HepG2 (cell line): ENCODE measurements around the gene CST3. TPM values are rescaled to one million over a fixed set of nuclear protein-coding genes. Genes with fewer than 3 reads are reported as not detected.
A peak's percentile ranks its signal among the peaks of the same experiment; 100 is the strongest.

Source experiments
- ARNTL ChIP-seq: sonication (generic); formaldehyde crosslinking; IDR thresholded peaks from 2 replicates; pipeline ENCODE4 v1.4.0; 2020; ENCODE audit warnings: mild to moderate bottlenecking, missing genetic modification reagents
- CEBPB ChIP-seq: IDR thresholded peaks from 2 replicates; pipeline ENCODE4 v1.6.1; 2011; ENCODE audit warnings: low read depth, low read length, improper control_type of control experiment, borderline replicate concordance
- FLYWCH1 ChIP-seq: sonication (generic); formaldehyde crosslinking; IDR thresholded peaks from 2 replicates; pipeline ENCODE4 v1.8.1; 2023; ENCODE audit warnings: mild to moderate bottlenecking, missing genetic modification reagents
- HDAC2 ChIP-seq: sonication (generic); formaldehyde crosslinking; IDR thresholded peaks from 2 replicates; pipeline ENCODE4 v1.4.0; 2020; ENCODE audit warnings: missing genetic modification reagents
- HNRNPL ChIP-seq: fragments of 200-400 bp; formaldehyde crosslinking; IDR thresholded peaks from 2 replicates; pipeline ENCODE4 v1.6.1; 2017; ENCODE audit warnings: mild to moderate bottlenecking, low read depth, low read length
- MTF1 ChIP-seq: sonication (generic); formaldehyde crosslinking; IDR thresholded peaks from 2 replicates; pipeline ENCODE4 v1.5.0; 2020; ENCODE audit warnings: missing genetic modification reagents
- MXI1 ChIP-seq: IDR thresholded peaks from 3 replicates; pipeline ENCODE4 v1.6.1; 2012; ENCODE audit warnings: low read depth, low read length, inconsistent platforms, borderline replicate concordance
- POLR2A ChIP-seq, 2 experiments: IDR thresholded peaks; 2 replicates each; pipeline ENCODE4 v1.6.1; 2011; ENCODE audit warnings: low read depth in 2 of 2, low read length in 2 of 2, mild to moderate bottlenecking in 1 of 2, moderate library complexity in 1 of 2; ENCODE audit not compliant: insufficient read depth in 1 of 2
- SAP130 ChIP-seq: IDR thresholded peaks from 2 replicates; pipeline ENCODE4 v1.6.1; 2016; ENCODE audit warnings: low read depth
- SOX5 ChIP-seq: IDR thresholded peaks from 2 replicates; pipeline ENCODE4 v1.6.1; 2016; ENCODE audit warnings: borderline replicate concordance
- XRCC5 ChIP-seq: fragments of 200-400 bp; formaldehyde crosslinking; optimal IDR thresholded peaks from 2 replicates; pipeline ENCODE3; 2017; ENCODE audit warnings: mild to moderate bottlenecking, low read length
- ZFAT ChIP-seq: sonication (generic); formaldehyde crosslinking; conservative IDR thresholded peaks from 2 replicates; pipeline ENCODE4 v1.8.1; 2023; ENCODE audit warnings: missing genetic modification reagents, inconsistent platforms
- ZFY ChIP-seq: sonication (generic); formaldehyde crosslinking; IDR thresholded peaks from 2 replicates; pipeline ENCODE4 v1.4.0; 2020; ENCODE audit warnings: missing genetic modification reagents
- ZNF660 ChIP-seq: sonication (generic); formaldehyde crosslinking; IDR thresholded peaks from 2 replicates; pipeline ENCODE4 v1.5.1; 2020; ENCODE audit warnings: mild to moderate bottlenecking, low read depth, missing genetic modification reagents, borderline replicate concordance
- polyA plus RNA-seq, 8 experiments: library from polyadenylated mRNA; depleted of rRNA in 3 of 8; stranded (reverse) in 7 of 8; unstranded in 1 of 8; fragments of >200 nt; fragmentation: Illumina TruSeq in 4 of 8; extraction: Trizol in 4 of 8; gene quantifications; 2 replicates each; pipeline versions ENCODE4 v1.2.1 to v1.2.3, GENCODE V29; 2011 to 2016; ENCODE audit warnings: low read depth in 4 of 8, missing spikeins in 1 of 8, mixed read lengths in 1 of 8; ENCODE audit not compliant: insufficient read depth in 1 of 8
- total RNA-seq, 5 experiments: library from RNA; depleted of rRNA; stranded (reverse); fragments of >200 nt; fragmentation: Illumina TruSeq; extraction: Trizol; gene quantifications; 2 replicates each; pipeline ENCODE4 v1.2.3, GENCODE V29; 2016; ENCODE audit warnings: low read depth in 1 of 5
- TF ChIP-seq, protein P1 (sequence below): sonication (generic); formaldehyde crosslinking; IDR thresholded peaks from 2 replicates; pipeline ENCODE4 v1.4.0; 2020; ENCODE audit warnings: missing genetic modification reagents, borderline replicate concordance
- TF ChIP-seq, protein P2 (sequence below): sonication (generic); formaldehyde crosslinking; conservative IDR thresholded peaks from 2 replicates; pipeline ENCODE4 v1.8.1; 2023; ENCODE audit warnings: missing genetic modification reagents
- TF ChIP-seq, protein P3 (sequence below), 2 experiments: fragments of 450-650 bp in 1 of 2; sonication (generic) in 1 of 2; formaldehyde crosslinking in 1 of 2; IDR thresholded peaks; 2 replicates each; pipeline versions ENCODE4 v1.6.1 to v1.8.0; 2016 to 2022; ENCODE audit warnings: antibody characterized with exemption in 1 of 2, mild to moderate bottlenecking in 1 of 2, missing genetic modification reagents in 1 of 2

The CST3 gene
- total and polyA plus RNA-seq, 2 of the 13 experiments (the other 11 are each of a cell fraction or from before 2014, with no cell fraction given), result 690 to 1,005 TPM

DNA sequence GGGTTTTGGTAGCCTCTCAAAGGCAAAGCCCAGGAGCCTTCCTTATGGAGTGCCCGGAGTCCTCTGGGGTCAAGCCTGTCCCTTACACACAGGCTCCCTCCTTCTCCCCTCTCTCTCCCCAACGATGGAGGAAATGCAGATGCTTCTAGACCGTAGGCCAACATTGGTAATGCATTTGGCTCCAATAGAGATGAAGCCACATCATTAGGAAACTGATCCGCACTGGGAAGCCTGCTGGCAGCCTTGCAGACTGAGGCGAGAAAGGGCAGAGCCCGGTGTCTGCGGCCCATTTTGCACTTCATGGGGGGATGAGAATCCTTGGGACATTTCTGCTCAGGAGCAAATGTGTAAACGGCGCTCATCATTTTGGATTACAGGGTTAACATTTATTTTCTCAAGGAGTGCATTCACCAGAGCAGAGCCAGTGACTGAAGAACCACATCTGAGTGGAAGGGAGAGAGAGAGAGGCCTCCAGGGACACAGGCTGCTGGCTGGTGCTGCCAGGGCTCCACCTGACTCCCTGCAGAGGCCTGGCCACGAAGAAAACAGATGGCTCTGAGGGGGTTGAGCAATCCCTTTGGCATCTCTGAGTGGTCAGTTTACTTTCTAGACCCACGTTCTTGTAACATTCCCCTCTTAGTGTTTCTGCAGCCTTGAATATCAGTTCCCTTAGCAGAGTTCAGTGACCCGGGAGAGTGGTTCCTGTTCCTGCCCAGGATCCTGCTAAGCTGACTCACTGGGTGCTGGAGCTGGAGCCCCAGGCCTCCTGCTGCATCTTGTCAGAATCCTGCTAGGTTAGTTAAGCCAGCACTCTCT lies 4.4 kb upstream of the CST3 start (continued):
- TF ChIP-seq ZFAT (CRISPR knock-in tag) (no peak), SOX5 (CRISPR knock-in tag) (no peak; the same call in 1 of the 2 replicates), CEBPB (peak; percentile 71; the same call in 1 of the 2 replicates), MXI1 (0 out of 3 replicates have a peak, but pooled peaks have one; percentile 17), ZFY (CRISPR knock-in tag) (peak; percentile 34; the same call in 1 of the 2 replicates), SAP130 (CRISPR knock-in tag) (peak; percentile 31; the same call in 1 of the 2 replicates), POLR2A (IDR thresholded peaks at IDR 0.05; ENCODE audit: insufficient read depth in 1 of 2, low read depth in 2 of 2, low read length in 2 of 2) (no peak), FLYWCH1 (no peak), HDAC2 (CRISPR knock-in tag) (0 out of 2 replicates have a peak, but pooled peaks have one; percentile 10), HNRNPL (no peak), XRCC5 (no peak), MTF1 (CRISPR knock-in tag) (no peak), ARNTL (CRISPR knock-in tag) (no peak), ZNF660 (no peak)
- TF ChIP-seq, protein P1, sequence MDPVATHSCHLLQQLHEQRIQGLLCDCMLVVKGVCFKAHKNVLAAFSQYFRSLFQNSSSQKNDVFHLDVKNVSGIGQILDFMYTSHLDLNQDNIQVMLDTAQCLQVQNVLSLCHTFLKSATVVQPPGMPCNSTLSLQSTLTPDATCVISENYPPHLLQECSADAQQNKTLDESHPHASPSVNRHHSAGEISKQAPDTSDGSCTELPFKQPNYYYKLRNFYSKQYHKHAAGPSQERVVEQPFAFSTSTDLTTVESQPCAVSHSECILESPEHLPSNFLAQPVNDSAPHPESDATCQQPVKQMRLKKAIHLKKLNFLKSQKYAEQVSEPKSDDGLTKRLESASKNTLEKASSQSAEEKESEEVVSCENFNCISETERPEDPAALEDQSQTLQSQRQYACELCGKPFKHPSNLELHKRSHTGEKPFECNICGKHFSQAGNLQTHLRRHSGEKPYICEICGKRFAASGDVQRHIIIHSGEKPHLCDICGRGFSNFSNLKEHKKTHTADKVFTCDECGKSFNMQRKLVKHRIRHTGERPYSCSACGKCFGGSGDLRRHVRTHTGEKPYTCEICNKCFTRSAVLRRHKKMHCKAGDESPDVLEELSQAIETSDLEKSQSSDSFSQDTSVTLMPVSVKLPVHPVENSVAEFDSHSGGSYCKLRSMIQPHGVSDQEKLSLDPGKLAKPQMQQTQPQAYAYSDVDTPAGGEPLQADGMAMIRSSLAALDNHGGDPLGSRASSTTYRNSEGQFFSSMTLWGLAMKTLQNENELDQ (CRISPR knock-in tag), result no peak
- TF ChIP-seq, protein P2, sequence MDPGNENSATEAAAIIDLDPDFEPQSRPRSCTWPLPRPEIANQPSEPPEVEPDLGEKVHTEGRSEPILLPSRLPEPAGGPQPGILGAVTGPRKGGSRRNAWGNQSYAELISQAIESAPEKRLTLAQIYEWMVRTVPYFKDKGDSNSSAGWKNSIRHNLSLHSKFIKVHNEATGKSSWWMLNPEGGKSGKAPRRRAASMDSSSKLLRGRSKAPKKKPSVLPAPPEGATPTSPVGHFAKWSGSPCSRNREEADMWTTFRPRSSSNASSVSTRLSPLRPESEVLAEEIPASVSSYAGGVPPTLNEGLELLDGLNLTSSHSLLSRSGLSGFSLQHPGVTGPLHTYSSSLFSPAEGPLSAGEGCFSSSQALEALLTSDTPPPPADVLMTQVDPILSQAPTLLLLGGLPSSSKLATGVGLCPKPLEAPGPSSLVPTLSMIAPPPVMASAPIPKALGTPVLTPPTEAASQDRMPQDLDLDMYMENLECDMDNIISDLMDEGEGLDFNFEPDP (CRISPR knock-in tag), result 0 out of 2 replicates have a peak, but pooled peaks have one; percentile 18
- TF ChIP-seq, protein P3, sequence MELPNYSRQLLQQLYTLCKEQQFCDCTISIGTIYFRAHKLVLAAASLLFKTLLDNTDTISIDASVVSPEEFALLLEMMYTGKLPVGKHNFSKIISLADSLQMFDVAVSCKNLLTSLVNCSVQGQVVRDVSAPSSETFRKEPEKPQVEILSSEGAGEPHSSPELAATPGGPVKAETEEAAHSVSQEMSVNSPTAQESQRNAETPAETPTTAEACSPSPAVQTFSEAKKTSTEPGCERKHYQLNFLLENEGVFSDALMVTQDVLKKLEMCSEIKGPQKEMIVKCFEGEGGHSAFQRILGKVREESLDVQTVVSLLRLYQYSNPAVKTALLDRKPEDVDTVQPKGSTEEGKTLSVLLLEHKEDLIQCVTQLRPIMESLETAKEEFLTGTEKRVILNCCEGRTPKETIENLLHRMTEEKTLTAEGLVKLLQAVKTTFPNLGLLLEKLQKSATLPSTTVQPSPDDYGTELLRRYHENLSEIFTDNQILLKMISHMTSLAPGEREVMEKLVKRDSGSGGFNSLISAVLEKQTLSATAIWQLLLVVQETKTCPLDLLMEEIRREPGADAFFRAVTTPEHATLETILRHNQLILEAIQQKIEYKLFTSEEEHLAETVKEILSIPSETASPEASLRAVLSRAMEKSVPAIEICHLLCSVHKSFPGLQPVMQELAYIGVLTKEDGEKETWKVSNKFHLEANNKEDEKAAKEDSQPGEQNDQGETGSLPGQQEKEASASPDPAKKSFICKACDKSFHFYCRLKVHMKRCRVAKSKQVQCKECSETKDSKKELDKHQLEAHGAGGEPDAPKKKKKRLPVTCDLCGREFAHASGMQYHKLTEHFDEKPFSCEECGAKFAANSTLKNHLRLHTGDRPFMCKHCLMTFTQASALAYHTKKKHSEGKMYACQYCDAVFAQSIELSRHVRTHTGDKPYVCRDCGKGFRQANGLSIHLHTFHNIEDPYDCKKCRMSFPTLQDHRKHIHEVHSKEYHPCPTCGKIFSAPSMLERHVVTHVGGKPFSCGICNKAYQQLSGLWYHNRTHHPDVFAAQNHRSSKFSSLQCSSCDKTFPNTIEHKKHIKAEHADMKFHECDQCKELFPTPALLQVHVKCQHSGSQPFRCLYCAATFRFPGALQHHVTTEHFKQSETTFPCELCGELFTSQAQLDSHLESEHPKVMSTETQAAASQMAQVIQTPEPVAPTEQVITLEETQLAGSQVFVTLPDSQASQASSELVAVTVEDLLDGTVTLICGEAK (IDR thresholded peaks at IDR 0.05), result no peak
- TF ChIP-seq, protein P3 (CRISPR knock-in tag; IDR thresholded peaks at IDR 0.05), result no peak
